ENCODE measurements around the gene NSUN4.

The NSUN4 gene

GRCh38 chr1:46301808-46302640, 38.6 kb upstream of the NSUN4 start:
- TF ChIP-seq SIN3A (IDR thresholded peaks at IDR 0.05; ENCODE audit: borderline replicate concordance, insufficient read depth, low read length) (no peak), FOXP2 (optimal IDR thresholded peaks at IDR 0.05; ENCODE audit: borderline replicate concordance, extremely low read depth, extremely low read length, insufficient read depth) (no peak), REST (IDR thresholded peaks at IDR 0.05; ENCODE audit: insufficient read depth in 1 of 2, low read depth in 2 of 2, low read length in 2 of 2) (no peak), POLR2AphosphoS5 (IDR thresholded peaks at IDR 0.05; ENCODE audit: low read depth, low read length) (no peak), TAF1 (IDR thresholded peaks at IDR 0.05; ENCODE audit: borderline replicate concordance, insufficient read depth, low read length) (no peak)

GRCh38 chr1:46302641-46303037, 38.0 kb upstream of the NSUN4 start:
- TF ChIP-seq FOXP2 (optimal IDR thresholded peaks at IDR 0.05; ENCODE audit: borderline replicate concordance, extremely low read depth, extremely low read length, insufficient read depth) (peak; percentile 45), SIN3A (IDR thresholded peaks at IDR 0.05; ENCODE audit: borderline replicate concordance, insufficient read depth, low read length) (no peak; the same call in 1 of the 2 replicates)

- 0 out of 2 replicates have a peak, but pooled peaks have one; percentile 12 for TF ChIP-seq SIN3A (IDR thresholded peaks at IDR 0.05; ENCODE audit: borderline replicate concordance, insufficient read depth, low read length)
- peak; percentile 37 to 44; a peak in 2 of 4 replicates for TF ChIP-seq REST (IDR thresholded peaks at IDR 0.05; ENCODE audit: insufficient read depth in 1 of 2, low read depth in 2 of 2, low read length in 2 of 2)
- peak; percentile 77 for TF ChIP-seq POLR2AphosphoS5 (IDR thresholded peaks at IDR 0.05; ENCODE audit: low read depth, low read length)
- TF ChIP-seq FOXP2 (optimal IDR thresholded peaks at IDR 0.05; ENCODE audit: borderline replicate concordance, extremely low read depth, extremely low read length, insufficient read depth): peak; percentile 36
- TF ChIP-seq TAF1 (IDR thresholded peaks at IDR 0.05; ENCODE audit: borderline replicate concordance, insufficient read depth, low read length): peak; percentile 87
Measured at GRCh38 chr1:46303038-46303871, 37.4 kb upstream of the NSUN4 start, which contains the start of the genes LRRC41 and UQCRH. Gene LRRC41 (minus strand): TSS chr1:46303616. CDS start chr1:46303322, 294 bp downstream. Gene UQCRH (plus strand): TSS chr1:46303698. CDS start chr1:46303767, 69 bp downstream.

- peak; percentile 7; the same call in 1 of the 2 replicates for TF ChIP-seq POLR2AphosphoS5 (IDR thresholded peaks at IDR 0.05; ENCODE audit: low read depth, low read length)
- TF ChIP-seq TAF1 (IDR thresholded peaks at IDR 0.05; ENCODE audit: borderline replicate concordance, insufficient read depth, low read length): no peak
Measured at GRCh38 chr1:46303872-46304326, 36.7 kb upstream of the NSUN4 start.

GRCh38 chr1:46306159-46306530, 34.5 kb upstream of the NSUN4 start:
- TF ChIP-seq TAF1 (IDR thresholded peaks at IDR 0.05; ENCODE audit: borderline replicate concordance, insufficient read depth, low read length) (no peak), FOXP2 (optimal IDR thresholded peaks at IDR 0.05; ENCODE audit: borderline replicate concordance, extremely low read depth, extremely low read length, insufficient read depth) (no peak), POLR2AphosphoS5 (IDR thresholded peaks at IDR 0.05; ENCODE audit: low read depth, low read length) (no peak), REST (IDR thresholded peaks at IDR 0.05; ENCODE audit: insufficient read depth in 1 of 2, low read depth in 2 of 2, low read length in 2 of 2) (no peak), SIN3A (IDR thresholded peaks at IDR 0.05; ENCODE audit: borderline replicate concordance, insufficient read depth, low read length) (no peak)
